SK-N-MC (cell line): ENCODE data around the gene BCL10.

Source experiments
- EZH2 ChIP-seq: fragments of 200-600 bp; sonication (generic); IDR thresholded peaks from one replicate; pipeline ENCODE4 v1.6.1; 2017; ENCODE audit warnings: antibody characterized with exemption
- POLR2AphosphoS5 ChIP-seq: IDR thresholded peaks from 2 replicates; pipeline ENCODE4 v1.6.1; 2012; ENCODE audit warnings: mild to moderate bottlenecking, low read depth, low read length, borderline replicate concordance

DNA sequence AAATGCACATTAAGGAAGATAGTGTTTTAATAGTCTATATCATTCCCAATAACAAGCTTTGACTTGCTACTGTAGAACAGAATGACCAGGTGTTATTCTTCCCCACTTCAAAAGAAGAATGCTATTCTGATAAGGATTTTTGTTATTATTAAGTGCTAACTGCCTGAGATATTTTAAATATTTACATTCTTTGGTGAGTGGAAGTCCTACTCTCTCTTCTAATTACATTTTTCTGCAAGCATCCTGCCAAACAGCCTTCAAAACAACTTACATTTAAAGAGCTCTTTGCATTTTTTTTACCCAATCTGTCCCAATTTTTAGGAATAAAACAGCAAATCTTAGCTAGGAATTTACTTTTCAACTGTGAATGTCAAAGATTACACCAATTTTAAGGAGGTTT is 52.1 kb downstream of the BCL10 start:
- TF ChIP-seq EZH2 (no peak), POLR2AphosphoS5 (no peak)
